ENCODE data around the gene PTMA.
"Not testable (repeated sequence)": the region's sequence is repeated elsewhere in the genome, so short reads cannot be mapped to it uniquely, and the experiment has no call there.

PTMA gene

GRCh38 chr2:231707927-231708772, at the start of gene PTMA:
Gene PTMA, plus strand, starts transcription at chr2:231708525. Its CDS starts 182 bp downstream, at chr2:231708707.
- peak; percentile 92 for DNase-seq

DNA sequence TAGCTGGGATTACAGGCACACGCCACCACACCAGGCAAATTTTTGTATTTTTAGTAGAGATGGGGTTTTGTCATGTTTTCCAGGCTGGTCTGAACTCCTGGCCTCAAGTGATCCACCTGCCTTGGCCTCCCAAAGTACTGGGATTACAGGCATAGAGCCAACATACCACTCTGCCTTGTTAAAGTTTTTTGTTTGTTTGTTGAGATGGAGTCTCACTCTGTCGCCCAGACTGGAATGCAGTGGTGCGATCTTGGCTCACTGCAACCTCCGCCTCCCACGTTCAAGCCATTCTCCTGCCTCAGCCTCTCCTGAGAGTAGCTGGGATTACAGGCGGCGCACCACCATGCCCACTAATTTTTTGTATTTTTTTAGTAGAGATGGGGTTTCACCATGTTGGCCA, 48.3 kb upstream of the PTMA start:
- DNase-seq: not testable (repeated sequence)

DNA sequence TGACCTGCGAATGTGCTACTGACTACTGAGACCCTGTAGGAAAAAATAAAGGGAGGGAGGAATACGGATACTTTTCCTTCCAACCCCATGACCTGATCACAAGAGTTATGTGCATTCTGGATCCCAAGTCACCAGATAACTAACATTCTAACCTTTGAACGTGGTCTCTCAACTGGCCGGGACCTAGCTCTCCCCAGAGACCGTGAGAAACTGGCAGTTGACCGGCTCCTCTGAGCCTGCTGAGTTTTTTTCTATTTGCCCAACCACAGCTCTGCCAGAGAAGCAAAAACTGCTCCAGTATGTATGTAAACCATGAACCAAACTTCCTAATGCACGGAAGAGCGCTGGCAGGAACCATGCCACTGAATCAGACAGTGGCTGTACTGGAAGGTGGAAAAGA, 47.5 kb upstream of the PTMA start:
- no peak for DNase-seq

- no peak for DNase-seq
These were observed 46.8 kb upstream of the PTMA start for GRCh38 chr2:231661422-231662027.

- DNase-seq: peak; percentile 82
These were observed 46.1 kb upstream of the PTMA start for GRCh38 chr2:231662028-231662810.

GRCh38 chr2:231662811-231663457, 45.4 kb upstream of the PTMA start:
- no peak for DNase-seq

GRCh38 chr2:231663458-231664212, 44.7 kb upstream of the PTMA start:
- DNase-seq: no peak

DNA sequence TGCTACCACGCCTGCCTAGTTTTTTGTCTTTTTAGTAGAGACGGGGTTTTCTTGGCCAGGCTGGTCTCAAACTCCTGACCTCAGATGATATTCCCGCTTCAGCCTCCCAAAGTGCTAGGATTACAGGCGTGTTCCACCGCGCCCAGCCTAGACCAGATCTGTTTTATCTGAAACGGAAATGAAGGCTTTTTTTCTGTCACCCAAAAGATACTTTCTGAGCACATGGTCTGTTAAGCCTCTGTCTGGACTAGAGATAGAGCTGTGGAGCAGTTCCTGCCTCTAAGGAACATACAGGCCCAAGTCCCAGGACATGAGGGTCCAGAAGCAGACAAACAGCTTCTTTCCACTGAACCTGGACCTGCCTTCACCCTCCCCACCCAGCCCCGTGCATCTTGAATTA, 43.6 kb upstream of the PTMA start:
- no peak for DNase-seq

GRCh38 chr2:231665245-231666170, 42.8 kb upstream of the PTMA start:
- no peak for DNase-seq

- DNase-seq: peak; percentile 37
These were observed 41.9 kb upstream of the PTMA start for GRCh38 chr2:231666171-231667095.

GRCh38 chr2:231667096-231667427, 41.3 kb upstream of the PTMA start:
- no peak for DNase-seq

GRCh38 chr2:231667496-231667895, 40.8 kb upstream of the PTMA start:
- DNase-seq: no peak

DNA sequence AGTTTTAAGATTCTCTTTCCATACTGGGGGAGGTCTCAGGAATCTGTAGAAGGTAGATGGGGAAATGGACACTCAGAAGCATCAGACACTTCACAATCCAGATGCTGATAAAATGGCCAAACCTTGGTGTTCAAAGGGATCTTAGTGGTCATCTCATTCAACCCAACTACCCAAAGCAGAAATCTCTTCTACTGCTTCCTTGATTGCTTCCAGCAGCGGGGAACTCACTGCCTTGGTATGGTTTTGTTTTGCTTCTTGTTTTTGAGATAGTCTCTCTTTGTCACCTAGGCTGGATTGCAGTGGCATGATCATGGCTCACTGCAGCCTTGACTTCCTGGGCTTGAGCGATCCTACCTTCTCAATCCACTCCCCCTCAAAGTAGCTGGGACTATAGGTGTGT, 39.3 kb upstream of the PTMA start:
- DNase-seq: no peak

DNA sequence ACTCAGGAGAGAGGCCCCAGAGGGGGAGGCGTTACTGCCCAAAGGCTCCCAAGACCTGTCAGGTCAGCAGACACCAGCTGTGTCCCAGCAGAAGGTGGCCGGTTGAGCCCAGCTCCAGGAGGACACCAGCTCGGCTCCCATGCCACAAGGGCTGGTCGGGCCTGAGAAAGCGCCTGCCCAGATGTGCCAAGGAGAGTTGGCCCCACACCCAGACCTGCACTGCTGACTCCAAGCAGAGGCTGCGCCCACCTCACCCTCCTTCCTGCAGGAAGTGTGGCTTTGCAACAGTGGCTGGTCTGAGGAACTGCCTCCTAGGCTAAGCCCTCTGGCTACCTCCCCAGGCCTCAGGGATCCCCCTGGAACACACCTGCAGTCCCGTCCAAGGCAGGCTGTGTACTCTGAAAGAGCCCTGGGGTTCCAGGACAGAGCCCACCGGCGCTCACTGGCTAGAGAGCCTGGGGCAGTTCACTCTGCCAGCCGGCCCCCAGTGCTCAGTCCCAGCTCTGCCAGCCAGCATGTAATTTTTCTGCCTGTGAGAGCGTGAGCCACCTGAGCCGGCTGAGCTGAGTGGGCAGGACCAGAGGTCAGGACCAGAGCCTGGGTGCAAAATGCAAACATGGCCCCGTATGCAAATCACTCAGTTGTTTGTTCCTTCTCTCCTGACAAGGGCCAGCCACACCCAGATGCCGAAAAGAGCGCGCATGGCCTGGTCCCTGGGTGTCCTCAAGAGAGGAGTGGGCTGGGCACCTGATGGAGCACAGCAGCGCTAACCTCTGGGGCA, 36.9 kb upstream of the PTMA start:
- no peak for DNase-seq

DNA sequence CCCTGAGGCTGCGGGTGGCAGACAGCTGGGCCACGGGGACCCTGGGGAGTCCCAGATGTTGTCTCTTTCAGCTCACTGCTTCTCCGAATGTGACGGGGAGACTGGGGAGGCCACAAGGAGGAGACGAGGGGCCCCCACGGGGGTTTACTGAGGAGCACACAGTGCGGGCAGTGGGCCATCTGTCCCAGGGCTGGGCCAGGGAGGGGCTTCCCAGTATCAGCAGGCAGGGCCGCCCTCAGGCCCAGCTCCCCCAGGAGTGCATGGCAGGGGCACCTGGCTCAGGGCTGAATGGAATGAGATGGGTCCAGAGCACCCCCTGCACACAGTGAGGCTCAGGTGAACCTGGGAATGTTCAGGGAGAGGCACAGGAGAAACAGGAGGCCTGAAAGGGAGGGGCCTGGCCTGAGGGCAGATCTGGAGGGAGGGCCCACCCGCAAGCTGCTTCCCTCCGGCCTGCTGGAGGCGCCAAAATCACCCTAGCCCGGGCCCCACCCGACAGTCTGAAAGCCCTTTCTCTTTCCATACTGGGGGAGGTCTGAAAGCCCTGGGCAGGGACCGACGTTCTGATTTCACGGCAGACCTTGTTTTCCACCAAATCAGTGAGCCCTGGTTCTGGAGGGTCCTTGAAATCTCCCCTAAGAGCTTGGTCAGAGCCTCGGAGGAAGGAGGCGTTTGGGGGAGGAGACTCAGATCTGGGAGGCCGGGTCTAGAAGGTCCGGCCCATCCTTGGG, 35.5 kb upstream of the PTMA start:
- DNase-seq: no peak

DNA sequence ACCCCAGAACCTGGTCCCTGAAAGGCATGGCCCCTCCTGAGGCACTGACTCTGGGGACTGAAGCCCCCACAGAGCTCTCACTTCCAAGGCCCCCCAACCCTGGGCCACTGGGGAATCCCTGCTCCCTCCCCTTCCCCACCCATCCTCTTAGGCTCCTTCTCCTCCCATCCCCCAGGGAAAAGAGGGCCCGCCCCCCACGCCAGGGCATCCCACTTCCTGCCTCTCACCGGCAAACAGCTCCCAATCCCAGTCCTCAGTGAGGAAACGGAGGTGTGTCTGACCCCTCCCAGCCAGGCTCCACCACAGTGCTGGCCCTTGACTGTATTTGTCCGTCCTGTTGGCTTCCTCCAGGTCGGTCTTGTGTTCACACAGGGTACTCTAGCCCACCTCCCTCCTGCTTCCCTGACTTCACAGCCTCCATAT, 35.0 kb upstream of the PTMA start:
- DNase-seq: no peak

GRCh38 chr2:231674587-231675338, 33.6 kb upstream of the PTMA start:
- DNase-seq: no peak

DNA sequence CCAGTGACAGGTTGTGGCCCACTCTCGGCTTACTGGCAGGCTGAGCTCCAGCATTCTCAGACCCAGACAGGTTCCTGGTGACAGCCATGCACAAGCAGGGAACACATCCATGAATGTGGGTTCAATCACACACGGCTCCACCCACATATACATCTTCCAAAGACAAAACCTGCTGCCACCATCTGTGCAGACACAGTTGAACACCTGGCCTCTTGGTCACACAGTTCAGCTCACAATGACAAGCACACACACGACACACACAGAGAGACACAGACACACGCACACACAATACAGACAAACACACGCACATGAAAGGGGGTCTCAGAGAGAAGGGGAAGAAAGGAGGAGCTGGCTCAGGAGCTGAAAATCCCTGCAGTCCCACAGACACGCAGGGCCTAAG, 32.1 kb upstream of the PTMA start:
- no peak for DNase-seq

Data from SIG-M5 (cell line).